ENCODE results near the gene RNF13.
A peak's percentile ranks its signal among the peaks of the same experiment; 100 is the strongest.
"Not testable (repeated sequence)": the region's sequence is repeated elsewhere in the genome, so short reads cannot be mapped to it uniquely, and the experiment has no call there.

The RNF13 gene

GRCh38 chr3:149954812-149955211, 141.8 kb downstream of the RNF13 start:
- DNase-seq (ENCODE audit: low read depth, low spot score): no peak

GRCh38 chr3:149955449-149955848, 142.4 kb downstream of the RNF13 start:
- DNase-seq (ENCODE audit: low read depth, low spot score): no peak

- DNase-seq (ENCODE audit: low read depth, low spot score): no peak
These were observed 144.5 kb downstream of the RNF13 start for GRCh38 chr3:149957361-149958125.

GRCh38 chr3:149958171-149958796, 145.3 kb downstream of the RNF13 start:
- DNase-seq (ENCODE audit: low read depth, low spot score): no peak

GRCh38 chr3:149959443-149959842, 146.4 kb downstream of the RNF13 start:
- DNase-seq (ENCODE audit: low read depth, low spot score): no peak

- DNase-seq (ENCODE audit: low read depth, low spot score): no peak
These were observed 150.5 kb downstream of the RNF13 start for GRCh38 chr3:149963485-149963884.

- DNase-seq (ENCODE audit: low read depth, low spot score): no peak
These were observed 151.3 kb downstream of the RNF13 start for GRCh38 chr3:149964291-149964690.

- DNase-seq (ENCODE audit: low read depth, low spot score): no peak
These were observed 152.3 kb downstream of the RNF13 start for GRCh38 chr3:149965278-149965677.

- no peak for DNase-seq (ENCODE audit: low read depth, low spot score)
These were observed 154.2 kb downstream of the RNF13 start for GRCh38 chr3:149967086-149967685.

- no peak for DNase-seq (ENCODE audit: low read depth, low spot score)
These were observed 155.2 kb downstream of the RNF13 start for GRCh38 chr3:149968216-149968615.

GRCh38 chr3:149969110-149969939, 156.3 kb downstream of the RNF13 start:
- DNase-seq (ENCODE audit: low read depth, low spot score): no peak

- DNase-seq (ENCODE audit: low read depth, low spot score): peak; percentile 16
These were observed 157.1 kb downstream of the RNF13 start for GRCh38 chr3:149969940-149970715.

GRCh38 chr3:149970716-149971402, 157.8 kb downstream of the RNF13 start, which contains the start of gene PFN2:
Gene PFN2 (minus strand): TSS chr3:149970895. CDS start chr3:149970856, 39 bp downstream.
- peak; percentile 6 for DNase-seq (ENCODE audit: low read depth, low spot score)

GRCh38 chr3:149971403-149972075, 158.5 kb downstream of the RNF13 start:
- DNase-seq (ENCODE audit: low read depth, low spot score): no peak

- no peak for DNase-seq (ENCODE audit: low read depth, low spot score)
These were observed 162.9 kb downstream of the RNF13 start for GRCh38 chr3:149975919-149976318.

GRCh38 chr3:149977386-149977785, 164.4 kb downstream of the RNF13 start:
- DNase-seq (ENCODE audit: low read depth, low spot score): no peak

GRCh38 chr3:149981979-149982378, 169.0 kb downstream of the RNF13 start:
- DNase-seq (ENCODE audit: low read depth, low spot score): not testable (repeated sequence)

- not testable (repeated sequence) for DNase-seq (ENCODE audit: low read depth, low spot score)
These were observed 170.0 kb downstream of the RNF13 start for GRCh38 chr3:149983053-149983452.

GRCh38 chr3:149983628-149984027, 170.6 kb downstream of the RNF13 start:
- no peak for DNase-seq (ENCODE audit: low read depth, low spot score)

- DNase-seq (ENCODE audit: low read depth, low spot score): no peak
These were observed 176.3 kb downstream of the RNF13 start for GRCh38 chr3:149989307-149989706.
